Colonic mucosa (tissue), 4 donors: Measurements from ENCODE around the gene TMCO1. TPM values are rescaled to one million over a fixed set of nuclear protein-coding genes. Genes with fewer than 3 reads are reported as not detected.

Experiments
- DNase-seq: peaks from one replicate; pipeline ENCODE4 v3.0.0-alpha.2; 2020
- H3K27ac ChIP-seq: fragments of 200-600 bp; one replicate; pipeline ENCODE4 v1.8.0; 2021
- H3K27me3 ChIP-seq: fragments of 200-600 bp; one replicate; pipeline ENCODE4 v1.8.0; 2021
- H3K36me3 ChIP-seq: fragments of 200-600 bp; one replicate; pipeline ENCODE4 v1.8.0; 2021
- H3K4me1 ChIP-seq: fragments of 200-600 bp; one replicate; pipeline ENCODE4 v1.8.0; 2021; ENCODE audit warnings: mild to moderate bottlenecking
- H3K4me3 ChIP-seq: fragments of 200-600 bp; one replicate; pipeline ENCODE4 v1.8.0; 2021
- H3K9ac ChIP-seq, 2 donors: one replicate each; pipeline ENCODE4 v1.7.0; 2013; ENCODE audit warnings: control low read depth in 2 of 2, low read depth in 2 of 2, low read length in 2 of 2
- H3K9me3 ChIP-seq: fragments of 200-600 bp; one replicate; pipeline ENCODE4 v1.8.0; 2021
- intact Hi-C: fragments of 100-400 bp; cut with DNase I; formaldehyde crosslinking; loops from one replicate; pipeline ENCODE4 v1.14.1; 2022
- total RNA-seq, 2 donors: library from RNA; stranded (reverse); fragmentation: NEBNext Ultra II Directional in 1 of 2; extraction: Animal tissue kit (Norgen Biotek cat#: 25700) in 1 of 2; gene quantifications; one replicate each; pipeline ENCODE4 v1.2.1, GENCODE V29; 2021
- TF ChIP-seq, protein P1 (sequence below): fragments of 200-600 bp; IDR thresholded peaks from one replicate; pipeline ENCODE4 v1.8.0; 2022; ENCODE audit warnings: antibody characterized with exemption, mild to moderate bottlenecking
- donor health status: healthy.
- donor health status: DM: no; HTN: no; CAD: no.
- donor health status: DM: no; HTN: no; CAD: no.

TMCO1 gene
- total RNA-seq, 2 donors from 2014 or later = 149 to 173 TPM

DNA sequence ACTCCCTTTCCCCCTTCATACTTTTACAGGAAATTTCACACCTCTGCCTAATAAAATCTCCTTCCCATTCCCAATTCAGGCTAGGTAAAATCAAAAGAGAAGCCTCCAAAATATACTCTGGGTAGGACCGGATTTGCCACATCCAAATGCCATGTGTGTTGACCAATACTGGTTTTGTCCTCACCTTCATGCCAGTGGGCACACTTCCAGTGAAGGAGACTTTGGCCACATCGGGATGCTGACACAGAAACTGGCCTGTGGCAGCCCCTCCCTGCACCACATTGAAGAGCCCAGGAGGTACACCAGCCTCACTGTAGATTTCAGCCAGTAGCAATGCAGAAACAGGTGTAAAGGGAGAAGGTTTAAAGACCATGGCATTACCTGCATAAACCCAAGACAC lies 88.4 kb downstream of the TMCO1 start:
- Histone ChIP-seq H3K36me3 (peaks cover 4% of the 10 kb centered on the region), H3K9ac (no peak overlapping the region), H3K4me3 (no peak overlapping the region), H3K4me1 (no peaks in the 10 kb centered on the region), H3K9me3 (no peaks in the 10 kb centered on the region), H3K27me3 (no peaks in the 10 kb centered on the region), H3K27ac (no peak overlapping the region)
- intact Hi-C loops = no loop called here
- DNase-seq = no peak
- TF ChIP-seq, protein P1, sequence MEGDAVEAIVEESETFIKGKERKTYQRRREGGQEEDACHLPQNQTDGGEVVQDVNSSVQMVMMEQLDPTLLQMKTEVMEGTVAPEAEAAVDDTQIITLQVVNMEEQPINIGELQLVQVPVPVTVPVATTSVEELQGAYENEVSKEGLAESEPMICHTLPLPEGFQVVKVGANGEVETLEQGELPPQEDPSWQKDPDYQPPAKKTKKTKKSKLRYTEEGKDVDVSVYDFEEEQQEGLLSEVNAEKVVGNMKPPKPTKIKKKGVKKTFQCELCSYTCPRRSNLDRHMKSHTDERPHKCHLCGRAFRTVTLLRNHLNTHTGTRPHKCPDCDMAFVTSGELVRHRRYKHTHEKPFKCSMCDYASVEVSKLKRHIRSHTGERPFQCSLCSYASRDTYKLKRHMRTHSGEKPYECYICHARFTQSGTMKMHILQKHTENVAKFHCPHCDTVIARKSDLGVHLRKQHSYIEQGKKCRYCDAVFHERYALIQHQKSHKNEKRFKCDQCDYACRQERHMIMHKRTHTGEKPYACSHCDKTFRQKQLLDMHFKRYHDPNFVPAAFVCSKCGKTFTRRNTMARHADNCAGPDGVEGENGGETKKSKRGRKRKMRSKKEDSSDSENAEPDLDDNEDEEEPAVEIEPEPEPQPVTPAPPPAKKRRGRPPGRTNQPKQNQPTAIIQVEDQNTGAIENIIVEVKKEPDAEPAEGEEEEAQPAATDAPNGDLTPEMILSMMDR = no peak

DNA sequence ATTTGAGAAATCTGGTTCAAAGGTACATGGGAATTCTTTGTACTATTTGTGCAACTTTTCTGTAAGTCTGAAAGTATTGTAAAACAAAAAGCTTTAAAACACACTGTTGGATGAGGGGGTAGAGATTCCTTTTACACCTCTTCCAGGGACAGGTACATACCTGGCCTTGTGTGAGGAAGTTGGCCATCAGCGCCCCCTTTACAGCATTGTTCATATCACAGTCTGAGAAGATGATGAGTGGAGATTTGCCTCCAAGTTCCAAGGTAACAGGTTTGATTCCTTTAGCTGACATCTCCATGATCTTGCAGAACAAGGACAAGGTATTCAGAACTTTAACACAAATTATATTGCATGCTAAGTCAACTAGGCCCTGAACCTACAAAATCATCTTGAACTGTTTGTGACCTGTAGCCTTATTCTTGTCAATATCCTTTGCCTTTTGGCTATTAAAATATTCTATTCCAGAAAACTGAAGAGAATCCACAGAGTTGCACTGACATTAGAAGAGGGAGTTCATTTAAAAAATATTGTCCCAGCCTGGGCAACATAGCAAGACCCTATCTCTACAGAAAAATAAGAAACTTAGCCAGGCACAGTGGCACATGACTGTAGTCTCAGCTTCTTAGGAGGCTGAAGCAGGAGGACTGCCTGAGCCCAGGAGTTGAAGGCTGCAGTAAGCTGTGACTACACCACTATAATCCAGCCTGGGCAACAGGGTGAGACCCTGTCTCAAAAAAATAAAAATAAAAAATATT lies 89.2 kb downstream of the TMCO1 start:
- no peak for DNase-seq
- intact Hi-C loops = no loop called here

DNA sequence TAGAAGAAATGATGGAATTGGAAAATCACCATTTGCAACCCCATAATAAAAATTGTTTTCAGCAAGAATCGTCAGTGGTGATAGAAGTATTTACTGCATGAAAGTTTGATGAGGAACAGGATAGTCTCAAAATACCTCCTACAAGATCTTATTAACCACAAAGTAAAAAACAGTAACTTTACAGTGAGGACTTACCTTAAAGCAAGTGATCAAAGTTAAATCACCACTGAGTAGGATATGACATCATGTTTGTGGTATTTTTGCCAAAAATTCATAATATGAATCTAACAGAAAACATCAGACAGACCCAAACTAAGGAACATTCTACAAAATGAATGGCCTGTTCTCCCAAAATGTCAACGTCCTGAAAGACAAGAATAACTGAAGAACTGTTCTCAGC lies 90.2 kb downstream of the TMCO1 start:
- Histone ChIP-seq H3K27me3 (no peaks in the 10 kb centered on the region), H3K36me3 (peaks cover 4% of the 10 kb centered on the region), H3K9me3 (no peaks in the 10 kb centered on the region), H3K4me3 (no peak overlapping the region), H3K9ac (no peak overlapping the region), H3K4me1 (no peaks in the 10 kb centered on the region), H3K27ac (no peak overlapping the region)
- TF ChIP-seq, protein P1 = no peak
- no peak for DNase-seq
- intact Hi-C loops = no loop called here

More for the DNA sequence above, 89.2 kb downstream of the TMCO1 start:
- no peak overlapping the region for H3K27ac ChIP-seq
- TF ChIP-seq, protein P1 = no peak
- no peaks in the 10 kb centered on the region for H3K4me1 ChIP-seq
- no peaks in the 10 kb centered on the region for H3K9me3 ChIP-seq
- peaks cover 4% of the 10 kb centered on the region for H3K36me3 ChIP-seq
- H3K27me3 ChIP-seq = no peaks in the 10 kb centered on the region
- H3K9ac ChIP-seq = no peak overlapping the region
- H3K4me3 ChIP-seq = no peak overlapping the region

Other genes with a start within 250 kb of the TMCO1 start
- not detected for gene LRRC52, start 224.9 kb downstream of the TMCO1 start, total RNA-seq
- gene MGST3, start 137.6 kb downstream of the TMCO1 start, total RNA-seq = 100 to 1,000 TPM; 338 to 410 TPM
- gene ALDH9A1, start 70.3 kb downstream of the TMCO1 start, total RNA-seq = 10 to 100 TPM; 62.3 to 77.4 TPM
- 10 to 100 TPM; 39.6 to 69.0 TPM for gene UCK2, start 58.7 kb upstream of the TMCO1 start, total RNA-seq